Vein endothelial cell (primary cell): ENCODE measurements around the gene CARS1. TPM values are rescaled to one million over a fixed set of nuclear protein-coding genes. Genes with fewer than 3 reads are reported as not detected.

Experiments
- small RNA-seq: library from RNA; depleted of rRNA; stranded (forward); fragments of <200 nt; gene quantifications from one replicate; pipeline ENCODE3, GENCODE V24; 2012
- total RNA-seq: library from RNA; depleted of rRNA; stranded (reverse); fragments of >200 nt; gene quantifications from 2 replicates; pipeline ENCODE4 v1.2.3, GENCODE V29; 2012

Gene CARS1
- total RNA-seq: 48.0 and 50.4 TPM in 2 replicates

DNA sequence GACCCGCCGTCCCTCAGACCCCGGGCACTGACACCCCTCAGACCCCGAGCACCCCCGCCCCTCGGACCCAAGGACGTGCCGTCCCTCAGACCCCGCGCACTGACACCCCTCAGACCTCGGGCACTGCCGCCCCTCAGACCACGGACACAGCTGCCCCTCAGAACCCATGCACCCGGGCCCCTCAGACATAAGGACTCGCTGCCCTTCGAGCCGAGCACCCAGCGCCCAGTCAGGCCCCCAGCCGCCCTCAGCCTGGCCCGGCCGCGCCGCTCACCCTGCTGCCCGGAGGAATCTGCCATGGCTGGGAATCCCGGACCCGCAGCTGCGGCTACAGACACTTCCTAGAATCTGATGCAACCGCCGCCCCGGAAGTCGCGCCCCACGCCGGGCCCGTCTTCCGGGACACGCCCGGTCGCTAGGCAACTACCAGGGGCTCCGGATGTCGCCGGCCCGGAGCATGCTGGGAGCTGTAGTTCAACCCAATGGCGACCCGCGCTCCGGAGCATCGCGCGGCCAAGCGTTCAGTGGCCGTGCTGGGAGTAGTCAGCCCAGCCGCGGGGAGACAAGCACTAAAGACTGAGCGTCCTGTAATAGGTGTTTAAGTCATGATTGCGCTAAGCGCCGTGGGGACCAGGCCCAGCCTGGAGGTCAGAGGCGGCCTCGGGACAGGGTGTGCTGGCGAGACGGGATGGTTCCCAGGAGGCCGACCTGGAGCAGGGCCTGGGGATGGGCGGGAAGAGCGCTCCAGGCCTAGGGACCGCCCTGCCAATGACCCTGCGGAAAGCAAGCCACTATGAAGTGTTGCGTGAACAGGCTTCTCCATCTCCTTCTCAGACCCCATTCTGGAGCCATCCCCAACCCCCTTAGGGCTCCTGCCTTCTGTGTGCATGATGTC is at the start of gene CARS1:
CARS1 (minus strand) TSS at position 355 of the 895 bp plus-strand sequence; CDS start at position 299, 56 bp downstream.

DNA sequence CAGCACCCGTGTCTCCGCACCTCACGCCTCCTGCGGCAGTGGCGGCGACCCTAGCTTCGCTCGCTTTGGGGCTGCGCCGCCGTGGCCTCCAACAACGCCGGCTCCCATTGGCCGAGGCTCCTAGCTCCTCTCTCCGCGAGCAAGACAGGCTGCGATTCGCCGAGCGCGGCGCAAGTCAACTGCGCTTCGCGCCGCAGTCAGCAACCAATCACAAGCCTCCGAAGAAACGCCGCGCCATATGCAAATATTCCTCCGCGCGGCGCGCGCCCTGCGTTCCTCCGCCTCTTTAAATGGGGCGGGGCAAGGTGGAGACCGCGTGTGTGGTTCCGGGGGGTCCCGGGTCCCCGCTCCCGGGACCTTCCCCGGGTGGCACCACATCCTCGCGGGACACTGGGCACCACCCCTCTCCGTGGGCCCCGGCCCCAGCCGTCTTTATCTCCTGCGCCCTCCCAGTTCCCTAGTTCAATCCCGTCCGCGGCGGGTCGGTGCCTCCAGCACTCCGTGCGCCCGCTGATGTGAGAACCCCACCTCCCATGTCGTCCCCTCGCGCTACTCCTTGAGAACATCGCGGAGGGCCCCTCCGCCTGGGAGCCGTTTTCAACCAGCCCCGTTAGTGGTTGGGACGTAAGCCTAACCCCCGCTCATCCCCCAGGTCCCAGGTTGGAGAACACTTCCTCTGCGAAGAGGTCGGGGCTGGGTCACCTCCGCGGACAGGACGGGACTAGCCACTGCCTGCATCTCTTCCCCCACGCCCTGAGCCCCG is 64.8 kb downstream of the CARS1 start, which contains the start of gene NAP1L4:
NAP1L4 (minus strand) TSS at position 96 of the 763 bp plus-strand sequence. CDS start 13,109 bp downstream, outside the sequence.

Small RNAs within 50 kb of the gene (small RNA-seq; reads per million reads assigned to genes)
- gene RNU1-91P: not detected
- gene SNORA54: 10.3 reads per million, percentile 96 among the genes with 10 or more reads in this experiment

Other genes starting within 250 kb of the CARS1 start
- 5.6 and 8.2 TPM in 2 replicates for gene CDKN1C, start 171.6 kb downstream of the CARS1 start, total RNA-seq
- gene PHLDA2, start 128.0 kb downstream of the CARS1 start, total RNA-seq: 7.2 and 8.8 TPM in 2 replicates
- gene NAP1L4, start 65.1 kb downstream of the CARS1 start, total RNA-seq: 116 and 137 TPM in 2 replicates
- 34.4 and 44.7 TPM in 2 replicates for gene OSBPL5, start 107.9 kb upstream of the CARS1 start, total RNA-seq
- gene MRGPRG, start 161.4 kb upstream of the CARS1 start, total RNA-seq: not detected in 2 replicates
- not detected in 2 replicates for gene MRGPRE, start 175.0 kb upstream of the CARS1 start, total RNA-seq